SK-N-MC (cell line): ENCODE data around the gene SGPL1.

Source experiments
- EZH2 ChIP-seq: fragments of 200-600 bp; sonication (generic); IDR thresholded peaks from one replicate; pipeline ENCODE4 v1.6.1; 2017; ENCODE audit warnings: antibody characterized with exemption
- POLR2AphosphoS5 ChIP-seq: IDR thresholded peaks from 2 replicates; pipeline ENCODE4 v1.6.1; 2012; ENCODE audit warnings: mild to moderate bottlenecking, low read depth, low read length, borderline replicate concordance

GRCh38 chr10:70812814-70813213, 2.9 kb upstream of the SGPL1 start:
- TF ChIP-seq EZH2 (no peak), POLR2AphosphoS5 (no peak)
